Transverse colon (tissue), 4 donors: ENCODE data around the gene CCNF. TPM values are rescaled to one million over a fixed set of nuclear protein-coding genes. Genes with fewer than 3 reads are reported as not detected.
A peak's percentile ranks its signal among the peaks of the same experiment; 100 is the strongest.

Experiments used
- DNase-seq: peaks from one replicate; pipeline ENCODE4 v3.0.0-alpha.2; 2019
- H3K27ac ChIP-seq, 4 donors: fragments of 200-600 bp; sonication (generic); 2 replicates each; pipeline ENCODE4 v1.5.1; 2016 to 2018; ENCODE audit warnings: inconsistent platforms in 4 of 4
- H3K27me3 ChIP-seq: fragments of 200-600 bp; sonication (generic); 2 replicates; pipeline ENCODE4 v1.5.1; 2017; ENCODE audit warnings: inconsistent platforms
- H3K36me3 ChIP-seq, 4 donors: fragments of 200-600 bp; sonication (generic); 2 replicates each; pipeline ENCODE4 v1.5.1; 2017 to 2019; ENCODE audit warnings: inconsistent platforms in 4 of 4
- H3K4me1 ChIP-seq, 4 donors: fragments of 200-600 bp; sonication (generic); 2 replicates each; pipeline ENCODE4 v1.5.1; 2017 to 2020; ENCODE audit warnings: inconsistent platforms in 4 of 4
- H3K4me3 ChIP-seq, 4 donors: fragments of 200-600 bp; sonication (generic); 1 replicate in 1 of 4; 2 replicates in 3 of 4; pipeline versions ENCODE4 v1.5.1 to v1.6.1; 2017 to 2019; ENCODE audit warnings: inconsistent platforms in 4 of 4
- H3K9me3 ChIP-seq, 2 donors: fragments of 200-600 bp; sonication (generic); 2 replicates each; pipeline ENCODE4 v1.5.1; 2017 to 2019; ENCODE audit warnings: inconsistent platforms in 2 of 2
- EP300 ChIP-seq: sonication (generic); formaldehyde crosslinking; IDR thresholded peaks from one replicate; pipeline ENCODE4 v1.6.1; 2017; ENCODE audit warnings: antibody characterized with exemption, low read depth
- POLR2A ChIP-seq: fragments of 450-650 bp; IDR thresholded peaks from one replicate; pipeline ENCODE4 v1.6.1; 2016; ENCODE audit warnings: antibody characterized with exemption, mild to moderate bottlenecking, moderate library complexity
- POLR2AphosphoS5 ChIP-seq, 3 donors: sonication (generic); formaldehyde crosslinking; IDR thresholded peaks; one replicate each; pipeline ENCODE4 v1.6.1; 2016; ENCODE audit warnings: antibody characterized with exemption in 3 of 3
- WGBS, 2 donors: methylation state at CpG; one replicate each; pipeline ENCODE4 v1.1.5; 2018; ENCODE audit warnings: low coverage in 1 of 2; 5-methylcytosine and 5-hydroxymethylcytosine counted together
- in situ Hi-C, 4 donors: fragments of 200-750 bp; cut with MboI; loops; one replicate each; pipeline versions ENCODE4 v1.15.0 to v1.15.1; 2017; ENCODE audit warnings: low sequenced_read_pairs in 3 of 4, low pct_ligation_motif_present in 1 of 4, low pct_unique_long_range_greater_than_20kb in 1 of 4
- intact Hi-C: fragments of 100-400 bp; cut with DNase I; formaldehyde crosslinking; loops from one replicate; pipeline ENCODE4 v1.15.1; 2023; ENCODE audit warnings: low total_unique reads
- total RNA-seq, 4 donors: library from RNA; depleted of rRNA; stranded (reverse); fragments of >200 nt; gene quantifications; one replicate each; pipeline ENCODE4 v1.1.0, GENCODE V29; 2016
- TF ChIP-seq, protein P1 (sequence below), 5 experiments: fragments of 200-600 bp in 3 of 5; fragments of 450-650 bp in 2 of 5; sonication (generic) in 3 of 5; IDR thresholded peaks; 1 replicate in 2 of 5; 2 replicates in 3 of 5; pipeline ENCODE4 v1.5.1; 2016 to 2017; ENCODE audit warnings: antibody characterized with exemption in 5 of 5, inconsistent platforms in 3 of 5, mild to moderate bottlenecking in 2 of 5, moderate library complexity in 1 of 5

The CCNF gene
- total RNA-seq, 4 donors from 2014 or later, result 0.75 to 24.9 (median 2.3) TPM

- in situ Hi-C loops, result no loop called here
- intact Hi-C loops, result no loop called here
- TF ChIP-seq EP300 (no peak), POLR2A (no peak), POLR2AphosphoS5 (IDR thresholded peaks at IDR 0.05) (no peak)
- TF ChIP-seq, protein P1, sequence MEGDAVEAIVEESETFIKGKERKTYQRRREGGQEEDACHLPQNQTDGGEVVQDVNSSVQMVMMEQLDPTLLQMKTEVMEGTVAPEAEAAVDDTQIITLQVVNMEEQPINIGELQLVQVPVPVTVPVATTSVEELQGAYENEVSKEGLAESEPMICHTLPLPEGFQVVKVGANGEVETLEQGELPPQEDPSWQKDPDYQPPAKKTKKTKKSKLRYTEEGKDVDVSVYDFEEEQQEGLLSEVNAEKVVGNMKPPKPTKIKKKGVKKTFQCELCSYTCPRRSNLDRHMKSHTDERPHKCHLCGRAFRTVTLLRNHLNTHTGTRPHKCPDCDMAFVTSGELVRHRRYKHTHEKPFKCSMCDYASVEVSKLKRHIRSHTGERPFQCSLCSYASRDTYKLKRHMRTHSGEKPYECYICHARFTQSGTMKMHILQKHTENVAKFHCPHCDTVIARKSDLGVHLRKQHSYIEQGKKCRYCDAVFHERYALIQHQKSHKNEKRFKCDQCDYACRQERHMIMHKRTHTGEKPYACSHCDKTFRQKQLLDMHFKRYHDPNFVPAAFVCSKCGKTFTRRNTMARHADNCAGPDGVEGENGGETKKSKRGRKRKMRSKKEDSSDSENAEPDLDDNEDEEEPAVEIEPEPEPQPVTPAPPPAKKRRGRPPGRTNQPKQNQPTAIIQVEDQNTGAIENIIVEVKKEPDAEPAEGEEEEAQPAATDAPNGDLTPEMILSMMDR (IDR thresholded peaks at IDR 0.05), result no peak
- H3K27me3 ChIP-seq, result peaks cover 66% of the 10 kb centered on the region
- H3K36me3 ChIP-seq, result no peaks in the 10 kb centered on the region
- no peak within 1 kb of the TSS for H3K27ac ChIP-seq
- peaks cover 16 to 61% (median 51%) of the 10 kb centered on the region in 4 donors for H3K4me1 ChIP-seq
- DNase-seq, result no peak
- WGBS, 2 donors, result 5% methylated on average over 23 of the region's 59 CpGs; no CpG with 5 or more reads in 1 of the 2 donors
- H3K4me3 ChIP-seq, result peak within 1 kb of the TSS in 2 of 4 donors; percentile 21 to 22
- H3K9me3 ChIP-seq, result no peaks in the 10 kb centered on the region
Measured at GRCh38 chr16:2471016-2471652, 41.9 kb downstream of the CCNF start, which contains the start of gene NTN3. Gene NTN3 (plus strand): TSS chr16:2471297. CDS start chr16:2471702, 405 bp downstream.

DNA sequence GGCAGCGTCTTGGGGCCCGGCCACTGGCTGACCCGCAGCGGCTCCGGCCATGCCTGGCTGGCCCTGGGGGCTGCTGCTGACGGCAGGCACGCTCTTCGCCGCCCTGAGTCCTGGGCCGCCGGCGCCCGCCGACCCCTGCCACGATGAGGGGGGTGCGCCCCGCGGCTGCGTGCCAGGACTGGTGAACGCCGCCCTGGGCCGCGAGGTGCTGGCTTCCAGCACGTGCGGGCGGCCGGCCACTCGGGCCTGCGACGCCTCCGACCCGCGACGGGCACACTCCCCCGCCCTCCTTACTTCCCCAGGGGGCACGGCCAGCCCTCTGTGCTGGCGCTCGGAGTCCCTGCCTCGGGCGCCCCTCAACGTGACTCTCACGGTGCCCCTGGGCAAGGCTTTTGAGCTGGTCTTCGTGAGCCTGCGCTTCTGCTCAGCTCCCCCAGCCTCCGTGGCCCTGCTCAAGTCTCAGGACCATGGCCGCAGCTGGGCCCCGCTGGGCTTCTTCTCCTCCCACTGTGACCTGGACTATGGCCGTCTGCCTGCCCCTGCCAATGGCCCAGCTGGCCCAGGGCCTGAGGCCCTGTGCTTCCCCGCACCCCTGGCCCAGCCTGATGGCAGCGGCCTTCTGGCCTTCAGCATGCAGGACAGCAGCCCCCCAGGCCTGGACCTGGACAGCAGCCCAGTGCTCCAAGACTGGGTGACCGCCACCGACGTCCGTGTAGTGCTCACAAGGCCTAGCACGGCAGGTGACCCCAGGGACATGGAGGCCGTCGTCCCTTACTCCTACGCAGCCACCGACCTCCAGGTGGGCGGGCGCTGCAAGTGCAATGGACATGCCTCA is 42.6 kb downstream of the CCNF start:
- intact Hi-C loops (no loop called here), in situ Hi-C loops (no loop called here)
- Histone ChIP-seq H3K4me3 (peak overlapping the region in 2 of 4 donors; percentile 21 to 22), H3K27ac (no peak overlapping the region), H3K36me3 (no peaks in the 10 kb centered on the region), H3K9me3 (no peaks in the 10 kb centered on the region), H3K4me1 (peaks cover 17 to 62% (median 53%) of the 10 kb centered on the region in 4 donors), H3K27me3 (peaks cover 66% of the 10 kb centered on the region)
- 53% methylated on average over 27 of the region's 61 CpGs; no CpG with 5 or more reads in 1 of the 2 donors for WGBS, 2 donors
- TF ChIP-seq POLR2AphosphoS5 (IDR thresholded peaks at IDR 0.05), result no peak
- no peak for TF ChIP-seq POLR2A
- TF ChIP-seq, protein P1 (IDR thresholded peaks at IDR 0.05), result no peak
- no peak for TF ChIP-seq EP300
- DNase-seq, result no peak

GRCh38 chr16:2472488-2472864 is 43.2 kb downstream of the CCNF start:
- peaks cover 17 to 59% (median 51%) of the 10 kb centered on the region in 4 donors for H3K4me1 ChIP-seq
- no peak overlapping the region for H3K27ac ChIP-seq
- no peaks in the 10 kb centered on the region for H3K36me3 ChIP-seq
- no peak overlapping the region for H3K4me3 ChIP-seq
- H3K27me3 ChIP-seq, result peaks cover 62% of the 10 kb centered on the region
- no peaks in the 10 kb centered on the region for H3K9me3 ChIP-seq
- TF ChIP-seq, protein P1 (IDR thresholded peaks at IDR 0.05), result no peak
- TF ChIP-seq EP300 (no peak), POLR2A (no peak), POLR2AphosphoS5 (IDR thresholded peaks at IDR 0.05) (no peak)
- WGBS, 2 donors, result 96 to 100% methylated on average over 2 to 13 of the region's 27 CpGs
- in situ Hi-C loops, result no loop called here
- intact Hi-C loops, result no loop called here
- no peak for DNase-seq

DNA sequence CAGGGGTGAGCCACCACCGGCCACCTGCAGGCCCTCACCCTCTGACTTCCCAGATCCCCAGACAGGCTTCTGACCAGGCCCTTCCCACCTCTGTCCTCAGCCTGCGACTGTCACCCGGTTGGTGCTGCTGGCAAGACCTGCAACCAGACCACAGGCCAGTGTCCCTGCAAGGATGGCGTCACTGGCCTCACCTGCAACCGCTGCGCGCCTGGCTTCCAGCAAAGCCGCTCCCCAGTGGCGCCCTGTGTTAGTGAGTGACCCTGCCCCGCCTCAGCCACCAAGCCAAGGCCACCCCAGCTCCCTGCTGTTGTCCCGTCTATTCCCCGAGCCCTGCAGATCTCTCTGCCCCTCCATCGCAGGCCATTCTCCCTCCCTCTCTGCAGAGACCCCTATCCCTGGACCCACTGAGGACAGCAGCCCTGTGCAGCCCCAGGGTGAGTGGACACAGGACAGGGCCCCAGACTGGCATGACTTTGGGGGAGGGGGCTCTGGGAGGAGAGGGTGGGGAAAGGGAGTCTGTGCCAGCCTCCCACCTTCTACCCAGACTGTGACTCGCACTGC is 43.7 kb downstream of the CCNF start:
- intact Hi-C loops, result no loop called here
- peaks cover 57% of the 10 kb centered on the region for H3K27me3 ChIP-seq
- no peak overlapping the region for H3K27ac ChIP-seq
- no peaks in the 10 kb centered on the region for H3K36me3 ChIP-seq
- H3K4me1 ChIP-seq, result peaks cover 17 to 55% (median 47%) of the 10 kb centered on the region in 4 donors
- no peak for DNase-seq
- TF ChIP-seq EP300, result no peak
- TF ChIP-seq, protein P1 (IDR thresholded peaks at IDR 0.05), result no peak
- TF ChIP-seq POLR2AphosphoS5 (IDR thresholded peaks at IDR 0.05), result no peak
- no peak for TF ChIP-seq POLR2A
- in situ Hi-C loops, result no loop called here
- H3K4me3 ChIP-seq, result no peak overlapping the region
- WGBS, 2 donors, result 60% methylated on average over 10 of the region's 14 CpGs; no CpG with 5 or more reads in 1 of the 2 donors
- H3K9me3 ChIP-seq, result no peaks in the 10 kb centered on the region
